BLaER1 treated with 17β-estradiol and CSF1 and Interleukin-3, amounts not matched to agents 10 nM and 100 nM (cell line): ENCODE data around the gene NADK.
"Not testable (repeated sequence)": the region's sequence is repeated elsewhere in the genome, so short reads cannot be mapped to it uniquely, and the experiment has no call there.

ENCODE experiments used
- H3K27ac ChIP-seq, 11 experiments: shearing (Covaris generic); formaldehyde crosslinking; 2 replicates each; pipeline ENCODE4 v1.8.1; 2022
- H3K27me3 ChIP-seq, 11 experiments: shearing (Covaris generic); formaldehyde crosslinking; 2 replicates each; pipeline ENCODE4 v1.8.1; 2022
- H3K36me3 ChIP-seq, 11 experiments: shearing (Covaris generic); formaldehyde crosslinking; 2 replicates each; pipeline ENCODE4 v1.8.1; 2022
- H3K4me1 ChIP-seq, 10 experiments: shearing (Covaris generic); formaldehyde crosslinking; 2 replicates each; pipeline ENCODE4 v1.8.1; 2022
- H3K4me2 ChIP-seq, 11 experiments: shearing (Covaris generic); formaldehyde crosslinking; 2 replicates each; pipeline ENCODE4 v1.8.1; 2022
- H3K4me3 ChIP-seq, 10 experiments: shearing (Covaris generic); formaldehyde crosslinking; 2 replicates each; pipeline ENCODE4 v1.8.1; 2022
- H3K9ac ChIP-seq, 11 experiments: shearing (Covaris generic); formaldehyde crosslinking; 2 replicates each; pipeline ENCODE4 v1.8.1; 2022
- H3K9me3 ChIP-seq, 11 experiments: shearing (Covaris generic); formaldehyde crosslinking; replicated peaks in 1 of 11; 2 replicates each; pipeline ENCODE4 v1.8.1; 2022
- H4K20me1 ChIP-seq, 11 experiments: shearing (Covaris generic); formaldehyde crosslinking; 2 replicates each; pipeline ENCODE4 v1.8.1; 2022
- Cebpa-rat ChIP-seq, 11 experiments: shearing (Covaris generic); IDR thresholded peaks; 2 replicates each; pipeline ENCODE4 v1.8.1; 2022

NADK gene

DNA sequence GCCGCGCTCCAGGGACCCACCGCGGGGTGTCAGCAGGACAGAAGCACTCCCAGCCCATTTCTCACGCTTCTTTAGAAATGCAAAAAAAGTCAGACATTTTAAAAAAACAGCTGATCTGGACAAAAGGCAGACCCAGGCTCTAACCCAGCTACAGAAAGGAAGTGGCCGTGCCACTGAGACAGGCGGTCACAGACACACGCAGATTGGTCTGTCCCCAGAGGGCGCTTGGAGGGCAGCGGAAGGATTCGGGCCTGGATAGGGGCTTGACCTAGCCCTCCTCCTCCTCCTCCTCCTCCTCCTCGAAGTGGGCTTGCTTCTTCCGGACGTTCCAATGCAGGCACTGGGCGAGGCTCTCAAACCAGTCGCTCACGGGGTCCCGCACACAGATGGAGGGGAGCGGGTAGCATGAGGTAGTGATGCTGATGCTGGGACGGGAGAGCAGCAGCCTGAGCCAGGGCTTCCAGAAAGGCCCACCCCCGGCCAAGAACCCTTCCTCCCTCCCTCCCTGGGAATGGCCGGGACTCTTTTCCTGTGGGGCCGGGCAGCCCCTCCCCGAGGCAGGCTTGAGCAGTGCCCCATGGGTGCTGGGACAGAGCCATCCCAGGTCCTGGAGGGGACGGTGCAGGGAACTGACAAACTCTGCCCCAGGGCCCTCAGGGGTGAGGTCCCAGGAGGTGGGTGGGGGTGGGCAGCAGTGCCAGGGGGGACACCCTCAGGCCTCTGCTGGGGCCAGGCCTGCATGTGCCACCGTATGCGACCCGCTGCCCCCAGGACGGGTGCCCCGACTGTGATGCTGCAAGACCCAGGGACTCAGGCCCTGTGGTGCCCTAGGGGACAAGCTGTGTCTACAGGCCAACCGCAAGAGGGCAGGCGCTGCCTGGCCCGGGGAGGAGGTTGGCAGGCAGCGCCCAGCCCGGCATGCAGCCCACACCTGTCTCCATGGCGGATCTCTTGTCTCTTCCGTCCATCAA, 25.3 kb downstream of the NADK start:
- no peak overlapping the region for H3K4me3 ChIP-seq
- peak overlapping the region in 2 of 11 experiments; percentile 3 to 19; a peak in 1 of 22 replicates for H3K9ac ChIP-seq
- no peak for TF ChIP-seq Cebpa-rat (IDR thresholded peaks at IDR 0.05)
- H3K4me1 ChIP-seq = peaks cover 8 to 12% (median 10%) of the 10 kb centered on the region in 10 experiments; a peak in 19 of 20 replicates
- H3K4me2 ChIP-seq = no peak overlapping the region
- H3K36me3 ChIP-seq = peaks cover 57 to 60% (median 59%) of the 10 kb centered on the region in 11 experiments
- no peaks in the 10 kb centered on the region for H3K27me3 ChIP-seq
- H3K9me3 ChIP-seq = no peaks in the 10 kb centered on the region
- peaks cover 7 to 60% (median 51%) of the 10 kb centered on the region in 11 experiments for H4K20me1 ChIP-seq
- H3K27ac ChIP-seq = no peak overlapping the region; a peak in 2 of 22 replicates

DNA sequence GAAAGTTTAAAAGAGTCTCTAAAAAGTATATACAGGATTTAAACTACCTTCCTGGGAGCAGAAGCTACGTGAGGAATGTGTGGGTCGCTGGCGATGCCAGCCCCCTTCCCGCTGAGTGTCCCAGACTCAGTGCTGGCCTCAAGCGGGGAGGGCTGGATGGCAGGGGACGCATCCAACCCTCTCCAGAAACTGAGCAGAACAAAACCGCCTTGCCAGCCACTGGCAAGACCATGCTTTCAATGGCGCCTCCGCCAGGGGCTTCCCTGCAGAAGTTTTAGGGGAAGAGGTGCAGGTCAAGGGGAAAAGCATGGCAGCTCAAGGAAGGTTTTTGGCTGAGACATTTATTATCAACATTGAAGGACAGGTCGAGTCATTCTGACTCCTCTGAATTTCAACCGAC, 26.1 kb downstream of the NADK start:
- Histone ChIP-seq H3K9ac (peak overlapping the region in 1 of 11 experiments; percentile 3; a peak in 1 of 22 replicates), H3K4me2 (no peak overlapping the region), H4K20me1 (peaks cover under 1 to 53% (median 43%) of the 10 kb centered on the region in 11 experiments; a peak in 21 of 22 replicates), H3K27ac (no peak overlapping the region; a peak in 1 of 22 replicates), H3K4me1 (peaks cover 8 to 12% (median 9%) of the 10 kb centered on the region in 10 experiments; a peak in 19 of 20 replicates), H3K9me3 (no peaks in the 10 kb centered on the region), H3K36me3 (peaks cover 50 to 53% (median 51%) of the 10 kb centered on the region in 11 experiments), H3K27me3 (no peaks in the 10 kb centered on the region), H3K4me3 (no peak overlapping the region)
- no peak for TF ChIP-seq Cebpa-rat (IDR thresholded peaks at IDR 0.05)

DNA sequence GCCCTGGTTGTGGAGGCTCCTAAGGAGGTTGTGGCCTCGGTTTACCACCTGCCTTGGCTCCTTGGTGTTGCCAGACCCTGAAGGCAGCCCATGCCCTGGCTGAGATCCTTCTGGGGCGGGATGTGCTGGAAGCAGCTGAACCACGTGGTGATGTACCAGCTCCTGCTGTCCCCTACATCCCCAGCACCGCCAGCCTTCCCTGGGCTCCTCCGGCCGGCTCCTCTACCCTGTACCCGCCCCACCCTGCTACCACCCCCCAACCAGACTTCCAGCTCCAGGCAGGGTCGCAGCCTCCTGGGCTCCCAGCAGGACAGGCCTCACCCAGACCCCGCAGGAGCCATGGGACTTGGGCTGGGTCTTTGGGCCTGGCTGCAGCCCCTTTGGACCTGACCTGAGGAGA, 28.3 kb downstream of the NADK start:
- peaks cover 28 to 31% (median 30%) of the 10 kb centered on the region in 11 experiments for H3K36me3 ChIP-seq
- H3K4me3 ChIP-seq = not testable (repeated sequence)
- H3K4me1 ChIP-seq = peaks cover 8 to 12% (median 9%) of the 10 kb centered on the region in 10 experiments; a peak in 19 of 20 replicates

DNA sequence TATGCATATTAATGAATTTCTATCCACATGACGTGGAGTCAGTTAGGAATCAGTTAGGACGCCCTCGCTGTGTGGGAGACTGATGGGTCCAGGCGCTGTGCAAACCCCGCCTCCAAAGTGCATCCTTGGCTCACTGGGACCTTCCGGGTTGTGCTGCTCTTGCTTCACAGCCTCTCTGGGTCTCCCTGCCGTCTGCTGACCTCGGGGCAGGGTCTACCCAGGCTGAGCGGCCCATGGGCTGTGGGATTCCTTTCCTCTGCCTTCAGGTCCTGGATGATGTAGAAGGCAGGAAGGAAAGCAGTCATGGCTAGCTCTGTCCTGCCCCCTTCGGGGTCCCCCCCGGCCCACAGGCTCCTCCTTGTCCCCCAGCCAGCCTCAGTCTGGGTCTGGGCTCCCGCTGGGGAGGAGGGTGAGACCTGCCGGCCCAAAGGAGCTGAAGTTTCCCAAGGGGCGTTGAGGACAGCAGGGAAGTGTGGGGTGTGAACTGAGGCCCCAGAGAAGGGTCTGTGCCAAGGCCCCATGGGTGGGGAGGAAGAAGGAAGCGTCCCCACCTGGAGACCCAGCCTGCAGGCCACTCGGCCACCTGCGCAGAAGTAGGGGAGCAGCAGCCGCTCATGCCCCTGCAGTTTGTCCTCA, 29.5 kb downstream of the NADK start:
- Histone ChIP-seq H3K9me3 (no peaks in the 10 kb centered on the region), H4K20me1 (peaks cover 0 to 19% (median 18%) of the 10 kb centered on the region in 11 experiments; a peak in 20 of 22 replicates), H3K4me3 (no peak overlapping the region), H3K27ac (peak overlapping the region in 7 of 11 experiments; percentile 28 to 59 (median 43); a peak in 14 of 22 replicates), H3K4me2 (peak overlapping the region in 10 of 11 experiments; percentile 1 to 48 (median 32); a peak in 13 of 22 replicates), H3K4me1 (peaks cover 8 to 12% (median 9%) of the 10 kb centered on the region in 10 experiments; a peak in 19 of 20 replicates), H3K36me3 (peaks cover 17 to 19% (median 18%) of the 10 kb centered on the region in 11 experiments), H3K27me3 (no peaks in the 10 kb centered on the region), H3K9ac (peak overlapping the region in 8 of 11 experiments; percentile 7 to 39 (median 33); a peak in 7 of 22 replicates)
- TF ChIP-seq Cebpa-rat (IDR thresholded peaks at IDR 0.05) = no peak

More for the DNA sequence above, 28.3 kb downstream of the NADK start:
- H4K20me1 ChIP-seq = peaks cover 0 to 30% (median 26%) of the 10 kb centered on the region in 11 experiments; a peak in 20 of 22 replicates
- not testable (repeated sequence) for H3K27ac ChIP-seq, H3K27me3 ChIP-seq, H3K4me2 ChIP-seq, H3K9me3 ChIP-seq, H3K9ac ChIP-seq

DNA sequence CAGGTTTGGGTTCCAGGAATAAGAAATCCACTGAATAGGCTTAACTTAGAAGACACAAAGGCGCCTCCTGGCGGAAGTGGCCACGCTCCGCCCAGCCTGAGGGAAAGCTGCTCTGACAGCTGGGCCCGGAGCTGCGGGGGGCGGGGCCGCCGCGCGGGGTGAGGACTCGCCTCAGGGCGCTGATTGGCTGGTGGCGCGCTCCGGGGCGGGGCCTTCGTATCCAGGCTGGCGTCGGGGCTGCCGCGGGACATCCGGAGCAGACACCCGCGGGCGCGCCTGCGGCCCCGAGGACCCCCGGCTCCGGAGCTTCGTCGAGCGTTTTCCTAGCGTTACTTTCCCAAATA, 31.7 kb downstream of the NADK start:
- H3K4me2 ChIP-seq = not testable (repeated sequence)

DNA sequence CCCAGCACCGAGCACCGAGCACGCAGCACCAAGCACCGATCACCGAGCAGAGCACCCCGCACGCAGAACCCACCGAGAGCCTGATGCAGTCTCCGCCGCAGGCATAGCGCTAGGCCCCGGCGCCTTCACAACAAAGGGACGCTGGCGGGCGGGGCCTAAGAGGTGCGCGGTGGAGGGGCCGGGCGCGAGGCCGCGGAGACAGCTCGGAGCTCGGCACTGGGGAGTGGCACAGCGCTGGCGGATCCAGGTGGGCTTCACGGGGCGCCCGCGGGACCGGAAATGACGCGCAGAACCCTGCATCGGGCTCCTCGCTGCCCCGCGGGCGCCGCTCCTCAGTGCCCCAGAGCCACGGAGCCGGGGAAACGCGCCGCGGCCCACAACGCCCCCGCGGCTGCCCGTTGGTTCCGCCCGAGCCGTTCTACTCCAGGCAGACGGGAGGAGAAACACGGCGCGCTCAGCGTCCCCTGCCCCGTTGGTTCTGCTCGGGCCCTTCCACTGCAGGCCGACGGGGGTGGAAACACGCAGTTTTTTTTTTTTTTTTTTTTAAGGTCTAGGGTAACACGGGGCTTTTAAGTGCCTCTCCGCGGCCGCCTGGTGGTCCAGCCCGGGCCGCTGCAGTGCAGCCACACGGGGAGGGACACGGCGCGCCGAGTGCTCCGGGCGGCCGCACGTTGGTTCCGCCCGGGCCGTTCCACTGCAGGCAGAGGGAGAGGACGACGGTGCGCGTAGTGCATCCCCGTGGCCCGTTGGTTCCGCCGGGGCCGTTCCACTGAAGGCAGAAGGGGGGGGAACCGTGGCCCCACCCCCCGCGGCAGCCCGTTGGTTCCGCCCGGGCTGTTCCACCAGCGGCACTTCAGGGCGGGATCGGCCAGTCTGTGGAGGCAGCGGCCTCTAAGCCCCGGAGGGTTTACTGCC, 32.4 kb downstream of the NADK start:
- H3K9ac ChIP-seq = peak overlapping the region; percentile 82 to 94 (median 88)
- H3K4me3 ChIP-seq = peak overlapping the region; percentile 45 to 67 (median 58)
- peaks cover 0 to 16% (median 5%) of the 10 kb centered on the region in 11 experiments; a peak in 10 of 22 replicates for H3K36me3 ChIP-seq
- peaks cover 12 to 31% (median 14%) of the 10 kb centered on the region in 10 experiments for H3K4me1 ChIP-seq
- H4K20me1 ChIP-seq, H3K27me3 ChIP-seq, H3K9me3 ChIP-seq: not testable (repeated sequence)
- H3K4me2 ChIP-seq = peak overlapping the region in 2 of 11 experiments; percentile 20 to 38; a peak in 2 of 22 replicates
- H3K27ac ChIP-seq = peak overlapping the region; percentile 88 to 93 (median 91)

More for the DNA sequence above, 31.7 kb downstream of the NADK start:
- peaks cover 0 to 13% (median 5%) of the 10 kb centered on the region in 11 experiments; a peak in 10 of 22 replicates for H3K36me3 ChIP-seq
- not testable (repeated sequence) for H3K9me3 ChIP-seq, H3K27me3 ChIP-seq, H4K20me1 ChIP-seq
- peak overlapping the region; percentile 82 to 94 (median 88); a peak in 16 of 22 replicates for H3K9ac ChIP-seq
- H3K4me1 ChIP-seq = peaks cover 12 to 28% (median 14%) of the 10 kb centered on the region in 10 experiments
- H3K27ac ChIP-seq = peak overlapping the region; percentile 88 to 93 (median 91); a peak in 19 of 22 replicates
- peak overlapping the region in 2 of 10 experiments; percentile 45 to 59; a peak in 7 of 20 replicates for H3K4me3 ChIP-seq

DNA sequence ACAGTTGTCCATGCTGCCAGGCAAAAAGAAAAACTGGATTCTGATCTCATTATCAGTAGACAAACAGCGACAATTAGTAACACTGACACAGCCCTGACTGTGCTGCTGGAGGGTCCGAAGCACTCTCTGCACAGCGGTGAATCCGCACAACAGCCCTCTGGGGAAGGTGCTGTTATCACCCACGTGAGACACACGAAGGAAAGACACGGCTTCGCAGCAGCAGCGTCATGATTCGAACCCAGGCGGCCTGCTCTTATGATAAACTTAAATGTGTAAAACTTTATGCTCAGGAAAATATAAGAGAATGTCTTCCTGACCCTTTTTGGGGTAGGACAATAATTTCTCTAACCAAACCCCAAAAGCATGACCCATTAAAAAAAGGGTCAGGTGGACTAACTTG, 35.7 kb downstream of the NADK start:
- H3K4me1 ChIP-seq = peaks cover 4 to 34% (median 10%) of the 10 kb centered on the region in 10 experiments; a peak in 16 of 20 replicates
- not testable (repeated sequence) for H3K27me3 ChIP-seq, H3K9ac ChIP-seq, H3K9me3 ChIP-seq, H3K4me3 ChIP-seq, H4K20me1 ChIP-seq
- H3K27ac ChIP-seq = peak overlapping the region in 1 of 11 experiments; percentile 25; a peak in 2 of 22 replicates
- H3K36me3 ChIP-seq = peaks cover 4 to 30% (median 10%) of the 10 kb centered on the region in 11 experiments; a peak in 15 of 22 replicates
- peak overlapping the region in 2 of 11 experiments; percentile 18 to 58; a peak in 2 of 22 replicates for H3K4me2 ChIP-seq

DNA sequence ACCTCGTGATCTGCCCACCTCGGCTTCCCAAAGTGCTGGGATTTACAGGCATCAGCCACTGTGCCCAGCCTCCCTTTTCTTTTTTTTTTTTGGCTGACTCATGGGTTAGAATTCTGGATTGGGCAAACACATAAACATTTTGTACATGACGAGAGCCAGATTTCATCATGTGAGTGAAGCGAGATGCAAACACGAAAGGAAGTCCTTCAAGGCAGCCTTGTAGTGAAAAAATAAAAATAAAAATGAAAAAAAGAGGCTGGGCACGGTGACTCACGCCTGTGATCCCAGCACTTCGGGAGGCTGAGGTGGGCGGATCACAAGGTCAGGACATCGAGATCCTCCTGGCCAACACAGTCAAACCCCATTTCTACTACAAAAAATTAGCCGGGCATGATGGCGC, 37.3 kb downstream of the NADK start:
- not testable (repeated sequence) for H3K9me3 ChIP-seq
- peak overlapping the region in 5 of 11 experiments; percentile 15 to 65 (median 51); a peak in 6 of 22 replicates for H3K27ac ChIP-seq
- H3K4me2 ChIP-seq = peak overlapping the region in 2 of 11 experiments; percentile 54 to 58; a peak in 4 of 22 replicates

DNA sequence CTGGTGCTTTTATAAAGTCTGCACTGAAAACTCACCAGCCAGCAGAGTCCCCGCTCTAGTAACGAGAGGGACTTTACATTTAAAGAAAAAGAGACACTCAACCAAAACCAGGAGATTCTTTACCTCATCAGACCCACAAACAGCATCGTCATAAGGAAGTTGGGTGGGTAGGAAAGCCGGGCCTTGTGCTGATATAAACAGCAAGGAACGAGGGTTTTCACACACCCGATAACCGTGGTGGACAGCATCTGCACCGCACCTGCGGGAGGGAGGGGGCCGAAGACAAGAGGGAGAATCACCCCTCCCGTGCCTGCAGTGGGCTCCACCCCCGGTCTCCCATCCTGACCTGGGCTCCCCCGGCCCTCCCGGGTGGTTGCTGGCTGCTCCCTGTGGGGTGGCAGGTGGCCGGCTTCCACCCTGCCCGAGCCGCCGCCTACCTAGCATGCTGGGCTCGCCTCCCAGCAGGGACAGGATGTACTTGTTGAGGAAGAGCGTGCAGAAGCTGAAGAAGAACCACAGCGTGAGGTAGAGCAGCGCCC, 39.4 kb downstream of the NADK start:
- H3K27ac ChIP-seq, H3K4me3 ChIP-seq, H4K20me1 ChIP-seq, H3K9me3 ChIP-seq, H3K27me3 ChIP-seq, H3K9ac ChIP-seq, H3K4me2 ChIP-seq: not testable (repeated sequence)
- H3K4me1 ChIP-seq = peaks cover 4 to 42% (median 15%) of the 10 kb centered on the region in 10 experiments; a peak in 16 of 20 replicates
- H3K36me3 ChIP-seq = peaks cover 19 to 58% (median 29%) of the 10 kb centered on the region in 11 experiments

More for the DNA sequence above, 37.3 kb downstream of the NADK start:
- peak overlapping the region in 3 of 11 experiments; percentile 18 to 61 (median 38); a peak in 3 of 22 replicates for H3K9ac ChIP-seq
- not testable (repeated sequence) for H3K4me3 ChIP-seq, H4K20me1 ChIP-seq, H3K27me3 ChIP-seq
- peaks cover 4 to 42% (median 15%) of the 10 kb centered on the region in 10 experiments; a peak in 16 of 20 replicates for H3K4me1 ChIP-seq
- H3K36me3 ChIP-seq = peaks cover 6 to 37% (median 16%) of the 10 kb centered on the region in 11 experiments; a peak in 18 of 22 replicates

DNA sequence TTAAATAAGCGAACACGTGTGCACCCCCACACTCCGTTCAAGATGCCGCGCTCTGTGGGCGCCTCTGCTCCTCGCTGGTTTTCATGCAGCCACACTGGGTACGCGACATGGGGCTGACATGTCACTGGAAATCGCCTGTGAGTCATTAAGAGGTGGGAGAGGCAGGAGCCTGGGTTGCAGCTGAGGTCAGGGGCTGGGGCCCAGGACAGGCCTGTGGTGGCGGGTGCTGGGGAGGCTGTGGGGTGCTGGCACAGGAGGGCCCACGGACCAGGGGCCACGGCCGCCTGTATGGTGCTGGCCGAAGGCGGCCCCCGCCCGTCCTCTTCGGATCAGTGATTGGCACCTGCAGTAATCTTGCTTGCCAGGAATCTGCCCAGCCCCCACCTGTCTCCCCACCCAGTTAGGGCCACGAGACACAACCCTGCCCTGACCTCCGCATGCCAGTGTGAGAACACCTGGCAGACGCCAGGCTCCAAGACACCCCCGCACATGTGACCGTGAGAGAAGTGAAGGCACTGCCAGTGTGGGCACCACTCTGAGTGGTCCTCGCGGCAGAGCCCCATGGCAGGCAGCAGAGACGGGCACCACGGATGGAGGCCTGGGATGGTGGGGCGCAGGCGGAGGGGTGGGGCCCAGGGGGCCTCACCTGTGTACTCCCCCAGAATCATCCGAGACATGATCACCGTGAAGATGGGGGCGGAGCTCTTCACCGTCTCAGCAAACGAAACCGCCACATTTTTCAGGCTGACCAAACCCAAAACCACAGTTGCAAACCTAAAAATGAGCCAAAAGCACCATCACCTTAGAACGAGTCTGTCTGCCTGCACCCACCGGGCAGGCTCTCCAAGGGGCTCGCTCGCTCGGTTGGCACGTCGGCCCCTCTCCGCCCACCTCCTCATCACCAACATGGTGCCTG, 40.3 kb downstream of the NADK start:
- H3K4me1 ChIP-seq = peaks cover under 1 to 35% (median 11%) of the 10 kb centered on the region in 10 experiments; a peak in 15 of 20 replicates
- H3K4me2 ChIP-seq = peak overlapping the region in 3 of 11 experiments; percentile 31 to 46 (median 38); a peak in 6 of 22 replicates
- H3K4me3 ChIP-seq, H3K9ac ChIP-seq, H3K27me3 ChIP-seq, H3K9me3 ChIP-seq, H4K20me1 ChIP-seq: not testable (repeated sequence)
- peaks cover 24 to 64% (median 37%) of the 10 kb centered on the region in 11 experiments for H3K36me3 ChIP-seq
- peak overlapping the region in 1 of 11 experiments; percentile 38; a peak in 3 of 22 replicates for H3K27ac ChIP-seq
